ENCODE data around the gene FAM227B.

The FAM227B gene

DNA sequence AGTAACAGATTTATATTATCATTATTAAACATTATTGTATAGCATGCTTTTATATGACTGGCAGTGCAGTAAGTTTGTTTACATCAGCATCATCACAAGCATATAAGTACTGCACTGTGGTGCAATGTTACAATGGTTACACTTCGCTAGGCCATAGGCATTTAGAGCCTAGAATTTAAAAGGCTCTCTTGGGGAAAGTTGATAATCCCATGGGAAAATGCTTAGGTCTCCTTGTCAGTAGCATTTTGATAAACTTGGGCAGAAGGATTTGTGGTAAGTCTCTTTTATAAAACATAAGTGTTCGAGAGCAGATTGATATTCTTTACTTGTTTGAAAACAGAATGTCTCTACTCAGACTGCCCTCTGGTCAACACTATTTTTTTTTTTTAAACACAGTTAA lies 7.8 kb upstream of the FAM227B start:
- Histone ChIP-seq H3K4me2 (ENCODE audit: low read depth, low read length, poor library complexity, severe bottlenecking) (no peak overlapping the region), H4K20me1 (ENCODE audit: insufficient read depth, low read length, poor library complexity, severe bottlenecking) (no peaks in the 10 kb centered on the region), H3F3A (ENCODE audit: low read depth) (no peaks in the 10 kb centered on the region), H3K9me3 (ENCODE audit: insufficient read depth, low read depth, low read length) (no peaks in the 10 kb centered on the region; the same call in 1 of the 2 replicates), H3K9me2 (replicated peaks; ENCODE audit: low read depth, low read length) (no peaks in the 10 kb centered on the region), H3K4me3 (ENCODE audit: low read length, poor library complexity, severe bottlenecking) (no peak overlapping the region), H3K79me2 (ENCODE audit: insufficient read depth, low read length) (peaks cover 2% of the 10 kb centered on the region), H3K27me3 (ENCODE audit: insufficient read depth, low read length, poor library complexity, severe bottlenecking) (no peaks in the 10 kb centered on the region), H3K4me1 (ENCODE audit: insufficient read depth, low read length, poor library complexity, severe bottlenecking) (peaks cover 15% of the 10 kb centered on the region), H3K36me3 (ENCODE audit: insufficient read depth, low read length) (no peaks in the 10 kb centered on the region), H3K9ac (ENCODE audit: low read depth, low read length, poor library complexity, severe bottlenecking) (no peak overlapping the region), H2AFZ (ENCODE audit: low read length) (no peak overlapping the region)
- TF ChIP-seq, protein P1, sequence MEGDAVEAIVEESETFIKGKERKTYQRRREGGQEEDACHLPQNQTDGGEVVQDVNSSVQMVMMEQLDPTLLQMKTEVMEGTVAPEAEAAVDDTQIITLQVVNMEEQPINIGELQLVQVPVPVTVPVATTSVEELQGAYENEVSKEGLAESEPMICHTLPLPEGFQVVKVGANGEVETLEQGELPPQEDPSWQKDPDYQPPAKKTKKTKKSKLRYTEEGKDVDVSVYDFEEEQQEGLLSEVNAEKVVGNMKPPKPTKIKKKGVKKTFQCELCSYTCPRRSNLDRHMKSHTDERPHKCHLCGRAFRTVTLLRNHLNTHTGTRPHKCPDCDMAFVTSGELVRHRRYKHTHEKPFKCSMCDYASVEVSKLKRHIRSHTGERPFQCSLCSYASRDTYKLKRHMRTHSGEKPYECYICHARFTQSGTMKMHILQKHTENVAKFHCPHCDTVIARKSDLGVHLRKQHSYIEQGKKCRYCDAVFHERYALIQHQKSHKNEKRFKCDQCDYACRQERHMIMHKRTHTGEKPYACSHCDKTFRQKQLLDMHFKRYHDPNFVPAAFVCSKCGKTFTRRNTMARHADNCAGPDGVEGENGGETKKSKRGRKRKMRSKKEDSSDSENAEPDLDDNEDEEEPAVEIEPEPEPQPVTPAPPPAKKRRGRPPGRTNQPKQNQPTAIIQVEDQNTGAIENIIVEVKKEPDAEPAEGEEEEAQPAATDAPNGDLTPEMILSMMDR (conservative IDR thresholded peaks at IDR 0.05; ENCODE audit: low read length): no peak
- no peak for TF ChIP-seq EZH2phosphoT487 (IDR thresholded peaks at IDR 0.05; ENCODE audit: borderline replicate concordance)

- no peaks in the 10 kb centered on the region for H3F3A ChIP-seq (ENCODE audit: low read depth)
- H3K27me3 ChIP-seq (ENCODE audit: insufficient read depth, low read length, poor library complexity, severe bottlenecking): no peaks in the 10 kb centered on the region
- H3K4me2 ChIP-seq (ENCODE audit: low read depth, low read length, poor library complexity, severe bottlenecking): no peak overlapping the region
- H3K9me2 ChIP-seq (replicated peaks; ENCODE audit: low read depth, low read length): no peaks in the 10 kb centered on the region
- H4K20me1 ChIP-seq (ENCODE audit: insufficient read depth, low read length, poor library complexity, severe bottlenecking): no peaks in the 10 kb centered on the region
- TF ChIP-seq EZH2phosphoT487 (IDR thresholded peaks at IDR 0.05; ENCODE audit: borderline replicate concordance): no peak
- TF ChIP-seq, protein P1 (conservative IDR thresholded peaks at IDR 0.05; ENCODE audit: low read length): no peak
- H2AFZ ChIP-seq (ENCODE audit: low read length): no peak overlapping the region
- no peaks in the 10 kb centered on the region for H3K36me3 ChIP-seq (ENCODE audit: insufficient read depth, low read length)
- no peak overlapping the region for H3K9ac ChIP-seq (ENCODE audit: low read depth, low read length, poor library complexity, severe bottlenecking)
- H3K9me3 ChIP-seq (ENCODE audit: insufficient read depth, low read depth, low read length): no peaks in the 10 kb centered on the region; the same call in 1 of the 2 replicates
- no peak overlapping the region for H3K4me3 ChIP-seq (ENCODE audit: low read length, poor library complexity, severe bottlenecking)
- peaks cover 23% of the 10 kb centered on the region for H3K4me1 ChIP-seq (ENCODE audit: insufficient read depth, low read length, poor library complexity, severe bottlenecking)
- peaks cover 10% of the 10 kb centered on the region for H3K79me2 ChIP-seq (ENCODE audit: insufficient read depth, low read length)
Measured at GRCh38 chr15:49627407-49627877, 6.8 kb upstream of the FAM227B start.

- Histone ChIP-seq H3K9me3 (ENCODE audit: insufficient read depth, low read depth, low read length) (no peaks in the 10 kb centered on the region; the same call in 1 of the 2 replicates), H3K9ac (ENCODE audit: low read depth, low read length, poor library complexity, severe bottlenecking) (no peak overlapping the region), H2AFZ (ENCODE audit: low read length) (no peak overlapping the region), H3K9me2 (replicated peaks; ENCODE audit: low read depth, low read length) (no peaks in the 10 kb centered on the region), H3K4me3 (ENCODE audit: low read length, poor library complexity, severe bottlenecking) (no peak overlapping the region), H3K4me2 (ENCODE audit: low read depth, low read length, poor library complexity, severe bottlenecking) (no peak overlapping the region), H3K36me3 (ENCODE audit: insufficient read depth, low read length) (no peaks in the 10 kb centered on the region), H3F3A (ENCODE audit: low read depth) (no peaks in the 10 kb centered on the region), H4K20me1 (ENCODE audit: insufficient read depth, low read length, poor library complexity, severe bottlenecking) (no peaks in the 10 kb centered on the region), H3K79me2 (ENCODE audit: insufficient read depth, low read length) (peaks cover 26% of the 10 kb centered on the region), H3K27me3 (ENCODE audit: insufficient read depth, low read length, poor library complexity, severe bottlenecking) (no peaks in the 10 kb centered on the region), H3K4me1 (ENCODE audit: insufficient read depth, low read length, poor library complexity, severe bottlenecking) (peaks cover 34% of the 10 kb centered on the region)
- TF ChIP-seq, protein P1 (conservative IDR thresholded peaks at IDR 0.05; ENCODE audit: low read length): no peak
- no peak for TF ChIP-seq EZH2phosphoT487 (IDR thresholded peaks at IDR 0.05; ENCODE audit: borderline replicate concordance)
Measured at GRCh38 chr15:49625460-49626036, 4.9 kb upstream of the FAM227B start.

All from Loucy (cell line).